Measurements from ENCODE around the gene R3HDM2.
A peak's percentile ranks its signal among the peaks of the same experiment; 100 is the strongest.

R3HDM2 gene

DNA sequence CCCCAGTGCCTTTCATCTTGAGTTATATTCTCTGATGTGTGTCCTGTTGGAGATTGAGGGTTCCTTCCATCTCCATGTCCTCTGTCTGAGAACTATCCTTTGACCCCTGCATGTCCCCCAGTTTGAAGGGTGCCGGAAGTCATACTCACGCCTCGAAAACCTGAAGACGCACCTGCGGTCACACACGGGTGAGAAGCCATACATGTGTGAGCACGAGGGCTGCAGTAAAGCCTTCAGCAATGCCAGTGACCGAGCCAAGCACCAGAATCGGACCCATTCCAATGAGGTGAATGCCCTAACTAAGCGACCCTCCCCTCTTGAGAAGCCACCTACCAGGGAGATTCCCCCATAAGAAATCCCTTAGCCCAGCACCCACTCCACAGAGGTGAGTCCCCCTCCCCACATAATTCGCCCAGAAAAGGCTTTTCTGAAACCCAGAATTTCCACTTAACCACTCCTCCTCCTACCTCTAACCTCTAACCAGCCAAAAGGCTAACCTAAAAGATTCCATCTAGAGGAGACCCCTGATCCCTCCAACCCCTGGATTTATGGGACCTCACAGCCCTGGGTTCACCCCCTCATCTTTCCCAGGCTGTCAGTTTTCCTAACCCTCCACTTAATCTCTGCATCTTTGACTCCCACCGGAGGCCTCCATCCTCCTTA lies 36.5 kb upstream of the R3HDM2 start:
- DNase-seq (ENCODE audit: low read depth in 2 of 2) = no peak

DNA sequence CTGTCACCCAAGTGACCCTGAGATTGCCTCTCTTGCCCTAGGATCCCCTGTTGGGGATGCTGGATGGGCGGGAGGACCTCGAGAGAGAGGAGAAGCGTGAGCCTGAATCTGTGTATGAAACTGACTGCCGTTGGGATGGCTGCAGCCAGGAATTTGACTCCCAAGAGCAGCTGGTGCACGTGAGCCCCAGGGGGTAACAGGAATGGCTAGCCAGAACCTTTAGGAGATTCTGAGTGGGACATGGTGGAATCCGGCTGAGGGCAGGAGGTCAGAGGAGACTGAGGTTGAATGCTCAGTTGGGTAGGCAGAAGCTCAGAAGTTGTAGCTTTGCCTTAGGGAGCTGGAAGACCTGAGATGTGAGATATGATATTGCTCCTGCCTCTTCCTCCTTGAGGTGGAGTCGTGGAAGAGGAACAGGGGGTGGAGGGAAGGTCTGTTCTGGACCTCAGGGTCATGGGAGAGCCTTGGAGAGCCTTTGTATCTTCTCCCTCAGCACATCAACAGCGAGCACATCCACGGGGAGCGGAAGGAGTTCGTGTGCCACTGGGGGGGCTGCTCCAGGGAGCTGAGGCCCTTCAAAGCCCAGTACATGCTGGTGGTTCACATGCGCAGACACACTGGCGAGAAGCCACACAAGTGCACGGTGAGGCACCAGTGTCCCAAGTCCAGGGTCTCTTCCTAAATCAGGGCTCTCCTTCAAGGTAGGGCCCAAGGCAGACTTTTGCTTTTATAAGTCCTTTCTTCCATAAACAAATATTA lies 35.1 kb upstream of the R3HDM2 start:
- no peak for DNase-seq (ENCODE audit: low read depth in 2 of 2)

- no peak for DNase-seq (ENCODE audit: low read depth in 2 of 2)
Measured at GRCh38 chr12:57465030-57465746, 34.3 kb upstream of the R3HDM2 start.

DNA sequence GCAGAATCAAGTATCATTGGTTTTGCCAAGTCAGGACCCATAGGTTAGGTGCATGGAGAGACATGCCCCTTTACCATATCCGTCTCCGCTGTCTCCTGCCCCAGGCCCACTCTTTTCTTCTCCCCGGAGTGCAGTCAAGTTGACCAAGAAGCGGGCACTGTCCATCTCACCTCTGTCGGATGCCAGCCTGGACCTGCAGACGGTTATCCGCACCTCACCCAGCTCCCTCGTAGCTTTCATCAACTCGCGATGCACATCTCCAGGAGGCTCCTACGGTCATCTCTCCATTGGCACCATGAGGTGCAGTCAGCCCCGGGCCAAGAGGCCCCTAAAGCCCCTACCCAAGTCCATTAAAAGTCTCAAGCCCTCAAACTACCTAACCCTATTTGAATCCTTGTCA lies 33.7 kb upstream of the R3HDM2 start:
- DNase-seq (ENCODE audit: low read depth in 2 of 2) = no peak

DNA sequence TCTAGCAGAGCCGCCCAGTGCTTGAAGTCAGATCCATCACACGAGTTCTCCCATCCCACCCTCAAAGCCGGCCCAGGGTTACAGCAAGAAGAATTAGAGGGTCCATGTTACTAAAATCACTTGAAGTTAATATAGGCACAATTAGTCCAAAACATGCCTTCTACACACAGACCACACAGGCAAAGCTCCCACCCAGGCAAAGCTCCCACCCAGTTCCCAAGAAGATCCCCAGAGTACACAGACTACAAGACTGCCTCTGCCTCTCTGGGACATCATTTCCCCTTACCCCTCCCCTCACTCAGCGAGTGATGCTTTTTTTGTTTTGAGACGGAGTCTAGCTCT lies 32.0 kb upstream of the R3HDM2 start:
- no peak for DNase-seq (ENCODE audit: low read depth in 2 of 2)

DNA sequence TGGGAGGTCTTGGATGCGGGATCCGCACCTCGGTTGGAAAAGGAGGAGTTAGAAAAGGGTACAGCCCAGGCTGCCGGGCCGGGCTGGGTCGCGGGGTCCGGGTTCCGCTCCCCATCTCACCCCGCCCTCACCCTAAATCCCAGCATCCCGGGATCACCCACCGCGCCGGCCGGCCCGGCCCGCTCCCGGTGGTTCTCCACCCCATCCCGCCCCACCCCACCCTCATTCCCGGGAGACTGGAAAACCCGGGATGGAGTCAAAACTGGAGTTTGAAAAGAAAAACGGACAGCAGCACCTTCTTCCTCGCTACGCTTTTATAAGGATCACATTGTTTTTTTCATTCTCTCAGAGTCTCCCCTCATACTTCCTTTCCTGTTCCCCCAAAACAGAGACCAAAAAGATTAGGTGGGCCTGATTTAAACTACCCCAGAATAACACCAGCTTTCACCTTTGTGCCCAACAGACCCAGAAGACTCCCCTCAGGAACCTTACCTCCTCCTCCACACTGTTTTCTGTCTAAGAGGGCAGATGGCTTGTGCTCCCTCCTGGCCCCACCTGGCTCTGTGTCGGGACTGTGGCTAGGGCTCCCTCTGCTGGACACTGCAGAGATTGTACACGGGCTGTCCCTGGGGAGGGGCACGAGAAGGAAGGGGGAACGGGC lies 31.5 kb upstream of the R3HDM2 start:
- DNase-seq (ENCODE audit: low read depth in 2 of 2) = peak; percentile 81

DNA sequence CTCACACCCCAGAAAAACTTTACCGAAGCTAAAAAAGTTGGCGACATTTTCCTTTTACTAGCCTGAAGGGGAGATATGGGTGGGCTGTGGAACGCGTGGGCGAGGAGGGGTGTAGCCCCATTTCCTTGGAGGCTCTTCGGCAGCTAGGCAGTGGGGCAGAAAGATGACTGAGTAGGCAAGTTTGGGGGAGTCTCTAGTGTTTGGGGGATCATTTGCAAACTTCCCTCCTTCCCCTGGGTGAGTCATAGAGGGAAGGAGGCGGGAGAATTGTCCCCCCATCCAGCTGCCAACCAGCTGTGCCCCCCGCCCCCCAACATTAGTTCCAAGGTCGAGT lies 31.0 kb upstream of the R3HDM2 start:
- DNase-seq (ENCODE audit: low read depth in 2 of 2) = no peak

- DNase-seq (ENCODE audit: low read depth in 2 of 2) = no peak
Measured at GRCh38 chr12:57461276-57461916, 30.6 kb upstream of the R3HDM2 start.

DNA sequence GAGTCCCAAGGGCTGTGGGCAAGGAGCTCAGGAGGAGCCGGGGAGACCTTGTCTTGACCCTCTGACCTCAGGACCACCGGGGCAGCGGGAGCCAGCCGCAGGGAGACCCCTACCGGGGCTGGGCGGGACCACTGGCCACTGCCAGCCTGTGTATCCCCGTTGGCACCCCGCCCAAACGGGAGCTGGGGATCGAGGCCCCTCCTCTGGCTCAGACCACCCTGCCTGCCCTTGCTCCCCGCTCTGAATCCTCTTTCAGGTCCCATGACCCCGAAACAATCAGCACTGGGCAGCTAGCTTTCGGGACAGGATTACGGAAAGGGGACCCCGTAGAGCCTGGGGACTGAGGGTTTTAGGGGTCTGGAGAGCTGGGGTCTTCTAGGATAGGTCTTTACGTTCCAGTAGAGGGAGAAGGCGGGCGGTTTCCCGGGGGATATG lies 30.0 kb upstream of the R3HDM2 start:
- DNase-seq (ENCODE audit: low read depth in 2 of 2) = no peak

DNA sequence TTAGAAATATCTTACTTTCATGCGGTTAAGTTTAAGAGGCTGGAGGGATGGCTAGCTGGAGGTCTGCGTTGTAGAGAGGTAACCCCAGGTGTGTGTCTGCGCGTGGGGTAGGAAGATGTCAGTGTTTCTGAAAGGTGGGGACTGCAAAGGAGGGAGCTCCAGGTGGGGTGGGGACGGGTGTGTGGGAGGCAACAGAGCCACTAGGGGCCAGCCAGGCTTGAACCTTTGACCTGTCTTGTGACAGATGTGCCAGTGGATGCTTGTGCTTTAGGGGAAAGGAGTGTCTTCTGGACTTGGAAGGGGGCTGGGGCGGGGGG lies 29.6 kb upstream of the R3HDM2 start:
- no peak for DNase-seq (ENCODE audit: low read depth in 2 of 2)

GRCh38 chr12:57459750-57460467 lies 29.1 kb upstream of the R3HDM2 start, which contains the start of gene GLI1:
TSS of gene GLI1 (plus strand) at chr12:57459785. CDS start at chr12:57463692, 3,907 bp downstream.
- no peak for DNase-seq (ENCODE audit: low read depth in 2 of 2)

GRCh38 chr12:57459055-57459749 lies 28.4 kb upstream of the R3HDM2 start:
- DNase-seq (ENCODE audit: low read depth in 2 of 2) = peak; percentile 88 to 89

DNA sequence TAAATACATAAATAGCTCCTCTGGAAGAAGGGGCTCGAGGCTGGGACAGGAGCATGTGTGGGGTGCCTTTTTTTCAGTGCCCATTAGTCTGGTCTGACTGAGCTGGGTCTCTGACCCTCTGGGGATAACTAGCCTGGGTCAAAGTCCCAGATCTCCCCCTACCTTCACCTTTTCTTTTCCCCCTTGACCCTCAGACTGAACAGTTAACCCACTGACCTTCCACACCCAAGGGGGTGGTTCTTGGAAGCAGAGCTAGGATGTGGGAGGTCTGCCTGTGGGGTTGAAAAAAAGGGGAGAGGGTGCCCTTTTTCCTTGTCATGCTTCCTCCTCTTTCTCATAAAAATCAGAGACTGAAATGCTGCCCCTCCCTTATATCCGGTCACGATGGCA lies 27.8 kb upstream of the R3HDM2 start:
- DNase-seq (ENCODE audit: low read depth in 2 of 2) = no peak

- no peak for DNase-seq (ENCODE audit: low read depth in 2 of 2)
Measured at GRCh38 chr12:57456737-57457490, 26.1 kb upstream of the R3HDM2 start.

DNA sequence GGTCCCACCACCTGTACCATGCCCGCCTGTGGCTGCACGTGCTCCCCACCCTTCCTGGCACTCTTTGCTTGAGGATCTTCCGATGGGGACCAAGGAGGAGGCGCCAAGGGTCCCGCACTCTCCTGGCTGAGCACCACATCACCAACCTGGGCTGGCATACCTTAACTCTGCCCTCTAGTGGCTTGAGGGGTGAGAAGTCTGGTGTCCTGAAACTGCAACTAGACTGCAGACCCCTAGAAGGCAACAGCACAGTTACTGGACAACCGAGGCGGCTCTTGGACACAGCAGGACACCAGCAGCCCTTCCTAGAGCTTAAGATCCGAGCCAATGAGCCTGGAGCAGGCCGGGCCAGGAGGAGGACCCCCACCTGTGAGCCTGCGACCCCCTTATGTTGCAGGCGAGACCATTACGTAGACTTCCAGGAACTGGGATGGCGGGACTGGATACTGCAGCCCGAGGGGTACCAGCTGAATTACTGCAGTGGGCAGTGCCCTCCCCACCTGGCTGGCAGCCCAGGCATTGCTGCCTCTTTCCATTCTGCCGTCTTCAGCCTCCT lies 25.4 kb upstream of the R3HDM2 start:
- no peak for DNase-seq (ENCODE audit: low read depth in 2 of 2)

DNA sequence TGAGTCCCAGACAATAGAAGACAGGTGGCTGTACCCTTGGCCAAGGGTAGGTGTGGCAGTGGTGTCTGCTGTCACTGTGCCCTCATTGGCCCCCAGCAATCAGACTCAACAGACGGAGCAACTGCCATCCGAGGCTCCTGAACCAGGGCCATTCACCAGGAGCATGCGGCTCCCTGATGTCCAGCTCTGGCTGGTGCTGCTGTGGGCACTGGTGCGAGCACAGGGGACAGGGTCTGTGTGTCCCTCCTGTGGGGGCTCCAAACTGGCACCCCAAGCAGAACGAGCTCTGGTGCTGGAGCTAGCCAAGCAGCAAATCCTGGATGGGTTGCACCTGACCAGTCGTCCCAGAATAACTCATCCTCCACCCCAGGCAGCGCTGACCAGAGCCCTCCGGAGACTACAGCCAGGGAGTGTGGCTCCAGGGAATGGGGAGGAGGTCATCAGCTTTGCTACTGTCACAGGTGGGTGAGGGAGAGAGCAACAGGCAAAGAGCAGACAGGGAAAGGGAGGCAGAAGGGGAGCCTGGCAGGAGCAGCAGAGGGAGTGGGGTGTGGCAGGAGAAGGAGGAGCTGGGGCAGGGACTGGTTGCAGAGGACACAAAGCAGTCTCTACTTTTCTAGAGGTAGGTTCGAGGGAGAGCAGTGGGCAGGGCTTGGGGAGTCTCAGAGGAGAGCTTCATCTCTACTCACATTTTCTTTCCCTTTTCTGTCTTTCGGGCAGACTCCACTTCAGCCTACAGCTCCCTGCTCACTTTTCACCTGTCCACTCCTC lies 24.7 kb upstream of the R3HDM2 start:
- no peak for DNase-seq (ENCODE audit: low read depth in 2 of 2)

GRCh38 chr12:57454566-57455373 lies 23.9 kb upstream of the R3HDM2 start, which contains the start of gene INHBE:
TSS of gene INHBE (plus strand) at chr12:57455307. CDS start at chr12:57455537, 230 bp downstream.
- DNase-seq (ENCODE audit: low read depth in 2 of 2) = no peak

DNA sequence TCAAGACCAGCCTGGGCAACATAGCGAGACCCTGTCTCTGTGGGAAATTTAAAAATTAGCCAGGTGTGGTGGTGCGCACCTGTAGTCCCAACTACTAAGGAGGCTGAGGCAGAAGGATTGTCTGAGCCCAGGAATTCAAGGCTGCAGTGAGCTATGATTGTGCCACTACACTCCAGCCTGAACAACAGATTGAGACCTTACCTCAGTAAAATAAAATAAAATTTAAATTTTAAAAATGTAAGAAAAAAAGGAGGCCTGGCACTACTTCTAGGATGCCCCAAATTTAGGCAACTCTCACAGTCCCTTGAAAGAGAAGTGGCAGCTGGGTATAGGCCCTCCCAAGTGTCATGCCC lies 23.3 kb upstream of the R3HDM2 start:
- no peak for DNase-seq (ENCODE audit: low read depth in 2 of 2)

All from activated CD8-positive, alpha-beta memory T cell treated with anti-CD3 and anti-CD28 coated beads for 4 hours (primary cell).